ENCODE measurements around the gene CIT.

DNA sequence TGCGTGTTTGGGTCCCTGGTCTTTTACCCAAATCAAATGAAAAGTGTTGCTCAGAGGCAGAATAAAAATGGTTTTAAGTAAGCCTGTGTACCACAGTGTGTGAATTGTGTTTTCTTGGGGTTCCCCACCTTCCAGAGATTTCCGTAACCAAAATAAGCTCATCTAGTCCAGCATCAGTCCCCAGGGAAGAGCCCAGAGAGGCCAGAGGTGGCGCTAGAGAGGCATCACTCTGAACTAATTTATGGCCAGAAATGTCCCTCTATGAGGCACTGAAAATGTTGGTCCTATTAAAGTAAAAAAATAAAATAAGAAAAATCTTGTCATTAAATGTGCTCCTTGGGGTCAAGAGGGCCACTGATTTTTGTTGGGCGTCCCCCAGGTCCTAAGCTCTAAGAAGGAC lies 234.1 kb downstream of the CIT start:
- TF ChIP-seq ZNF24 (tag by site-specific recombination; IDR thresholded peaks at IDR 0.05) (no peak), ZNF146 (tag by site-specific recombination; IDR thresholded peaks at IDR 0.05) (no peak), GLIS1 (tag by site-specific recombination; IDR thresholded peaks at IDR 0.05) (no peak)
- TF ChIP-seq, protein P1, sequence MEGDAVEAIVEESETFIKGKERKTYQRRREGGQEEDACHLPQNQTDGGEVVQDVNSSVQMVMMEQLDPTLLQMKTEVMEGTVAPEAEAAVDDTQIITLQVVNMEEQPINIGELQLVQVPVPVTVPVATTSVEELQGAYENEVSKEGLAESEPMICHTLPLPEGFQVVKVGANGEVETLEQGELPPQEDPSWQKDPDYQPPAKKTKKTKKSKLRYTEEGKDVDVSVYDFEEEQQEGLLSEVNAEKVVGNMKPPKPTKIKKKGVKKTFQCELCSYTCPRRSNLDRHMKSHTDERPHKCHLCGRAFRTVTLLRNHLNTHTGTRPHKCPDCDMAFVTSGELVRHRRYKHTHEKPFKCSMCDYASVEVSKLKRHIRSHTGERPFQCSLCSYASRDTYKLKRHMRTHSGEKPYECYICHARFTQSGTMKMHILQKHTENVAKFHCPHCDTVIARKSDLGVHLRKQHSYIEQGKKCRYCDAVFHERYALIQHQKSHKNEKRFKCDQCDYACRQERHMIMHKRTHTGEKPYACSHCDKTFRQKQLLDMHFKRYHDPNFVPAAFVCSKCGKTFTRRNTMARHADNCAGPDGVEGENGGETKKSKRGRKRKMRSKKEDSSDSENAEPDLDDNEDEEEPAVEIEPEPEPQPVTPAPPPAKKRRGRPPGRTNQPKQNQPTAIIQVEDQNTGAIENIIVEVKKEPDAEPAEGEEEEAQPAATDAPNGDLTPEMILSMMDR (tag by site-specific recombination; IDR thresholded peaks at IDR 0.05), result no peak
